Neuronal stem cell (in vitro differentiated cells): ENCODE data around the gene CD84.
"Not testable (repeated sequence)": the region's sequence is repeated elsewhere in the genome, so short reads cannot be mapped to it uniquely, and the experiment has no call there.

ENCODE experiments used
- DNase-seq: peaks from one replicate; pipeline ENCODE4 v3.0.0-alpha.2; 2013; ENCODE audit warnings: low spot score
- H2AFZ ChIP-seq: one replicate; pipeline ENCODE4 v1.6.1; 2013; ENCODE audit warnings: mild to moderate bottlenecking, low read length, inconsistent platforms
- H2AK5ac ChIP-seq: 2 replicates; pipeline ENCODE4 v1.6.1; 2013; ENCODE audit warnings: low read depth, mild to moderate bottlenecking, inconsistent platforms, low read length, moderate library complexity, mixed read lengths
- H2BK120ac ChIP-seq: 2 replicates; pipeline ENCODE4 v1.6.1; 2013; ENCODE audit warnings: low read depth, mild to moderate bottlenecking, inconsistent platforms, low read length, moderate library complexity, mixed read lengths
- H2BK12ac ChIP-seq: one replicate; pipeline ENCODE4 v1.6.1; 2013; ENCODE audit warnings: low read length, inconsistent platforms
- H2BK15ac ChIP-seq: 2 replicates; pipeline ENCODE4 v1.6.1; 2013; ENCODE audit warnings: mild to moderate bottlenecking, low read length, inconsistent platforms, mixed read lengths
- H2BK5ac ChIP-seq: one replicate; pipeline ENCODE4 v1.6.1; 2013; ENCODE audit warnings: inconsistent platforms, mild to moderate bottlenecking, low read length, moderate library complexity
- H3K14ac ChIP-seq: one replicate; pipeline ENCODE4 v1.6.1; 2013; ENCODE audit warnings: low read length, inconsistent platforms
- H3K18ac ChIP-seq: 2 replicates; pipeline ENCODE4 v1.6.1; 2013; ENCODE audit warnings: low read length, inconsistent platforms
- H3K23ac ChIP-seq: 2 replicates; pipeline ENCODE4 v1.6.1; 2013; ENCODE audit warnings: low read depth, mild to moderate bottlenecking, mixed read lengths, low read length, inconsistent platforms; ENCODE audit not compliant: poor library complexity
- H3K27ac ChIP-seq: replicated peaks from 3 replicates; pipeline ENCODE4 v1.5.1; 2013; ENCODE audit warnings: low read length, inconsistent platforms
- H3K27me3 ChIP-seq, 3 experiments: 2 replicates each; pipeline ENCODE4 v1.6.1; 2013; ENCODE audit warnings: low read length in 3 of 3, mild to moderate bottlenecking in 2 of 3, inconsistent platforms in 1 of 3, low read depth in 1 of 3, mixed read lengths in 1 of 3, moderate library complexity in 1 of 3; ENCODE audit not compliant: control insufficient read depth in 3 of 3, insufficient read depth in 3 of 3
- H3K36me3 ChIP-seq, 2 donors: replicated peaks in 1 of 2; 2 replicates each; pipeline ENCODE4 v1.6.1; 2013; ENCODE audit warnings: low read length in 2 of 2; ENCODE audit not compliant: control insufficient read depth in 2 of 2, insufficient read depth in 2 of 2
- H3K4ac ChIP-seq: 2 replicates; pipeline ENCODE4 v1.6.1; 2013; ENCODE audit warnings: inconsistent platforms, mild to moderate bottlenecking, low read length, moderate library complexity
- H3K4me1 ChIP-seq, 2 donors: 1 replicate in 1 of 2; 2 replicates in 1 of 2; pipeline ENCODE4 v1.6.1; 2013; ENCODE audit warnings: low read length in 2 of 2, low read depth in 1 of 2; ENCODE audit not compliant: control insufficient read depth in 2 of 2, insufficient read depth in 1 of 2
- H3K4me2 ChIP-seq: one replicate; pipeline ENCODE4 v1.6.1; 2013; ENCODE audit warnings: mild to moderate bottlenecking, low read length, inconsistent platforms; ENCODE audit not compliant: insufficient read depth, poor library complexity, severe bottlenecking
- H3K4me3 ChIP-seq, 2 donors: 2 replicates each; pipeline ENCODE4 v1.5.1; 2013; ENCODE audit warnings: low read length in 2 of 2, mild to moderate bottlenecking in 2 of 2, inconsistent platforms in 1 of 2, moderate library complexity in 1 of 2
- H3K79me1 ChIP-seq: one replicate; pipeline ENCODE4 v1.6.1; 2013; ENCODE audit warnings: low read depth, mild to moderate bottlenecking, inconsistent platforms, low read length, moderate library complexity
- H3K9ac ChIP-seq: one replicate; pipeline ENCODE4 v1.6.1; 2013; ENCODE audit warnings: mild to moderate bottlenecking, low read depth, low read length, inconsistent platforms; ENCODE audit not compliant: poor library complexity
- H3K9me3 ChIP-seq, 2 donors: replicated peaks in 1 of 2; 2 replicates each; pipeline versions ENCODE3 to v1.6.1; 2013; ENCODE audit warnings: low read length in 2 of 2, mild to moderate bottlenecking in 2 of 2, inconsistent platforms in 1 of 2, low read depth in 1 of 2, mixed read lengths in 1 of 2, moderate library complexity in 1 of 2; ENCODE audit not compliant: control insufficient read depth in 2 of 2, insufficient read depth in 1 of 2
- H4K8ac ChIP-seq: one replicate; pipeline ENCODE4 v1.6.1; 2013; ENCODE audit warnings: low read depth, mild to moderate bottlenecking, inconsistent platforms, low read length, moderate library complexity
- H4K91ac ChIP-seq: one replicate; pipeline ENCODE4 v1.6.1; 2013; ENCODE audit warnings: low read length, low read depth, mild to moderate bottlenecking, inconsistent platforms; ENCODE audit not compliant: poor library complexity
- WGBS, 2 donors: extraction: QIAGEN DNeasy Blood & Tissue Kit; methylation state at CpG; one replicate each; pipeline ENCODE4 v1.1.7; 2013; ENCODE audit warnings: missing lambda C conversion rate in 2 of 2, mixed read lengths in 1 of 2; ENCODE audit not compliant: insufficient read length in 2 of 2, insufficient replicate concordance in 1 of 2; ENCODE audit errors: extremely low coverage in 2 of 2; 5-methylcytosine and 5-hydroxymethylcytosine counted together

Gene CD84

GRCh38 chr1:160584784-160585183 lies 5.5 kb upstream of the CD84 start:
- Histone ChIP-seq H3K79me1 (no peaks in the 10 kb centered on the region), H3K4ac (no peak overlapping the region), H4K91ac (no peak overlapping the region), H3K9me3 (no peaks in the 10 kb centered on the region), H3K4me2 (no peak overlapping the region), H2BK12ac (no peak overlapping the region), H3K23ac (no peak overlapping the region), H2BK5ac (no peak overlapping the region), H3K18ac (no peak overlapping the region), H3K14ac (no peak overlapping the region), H4K8ac (no peak overlapping the region), H2BK120ac (no peak overlapping the region), H3K4me3 (no peak overlapping the region), H3K36me3 (no peaks in the 10 kb centered on the region), H3K27me3 (no peaks in the 10 kb centered on the region), H2BK15ac (no peak overlapping the region), H3K27ac (no peak overlapping the region), H3K4me1 (no peaks in the 10 kb centered on the region), H3K9ac (no peak overlapping the region), H2AK5ac (no peak overlapping the region), H2AFZ (no peak overlapping the region)
- no peak for DNase-seq
- no CpG with 5 or more reads among the region's 1 CpG for WGBS, 2 donors

GRCh38 chr1:160582976-160583375 lies 3.7 kb upstream of the CD84 start:
- not testable (repeated sequence) for H3K4me2 ChIP-seq
- WGBS, 2 donors: no CpG with 5 or more reads among the region's 2 CpGs

GRCh38 chr1:160581961-160582360 lies 2.7 kb upstream of the CD84 start:
- WGBS, 2 donors: no CpG with 5 or more reads among the region's 2 CpGs
- H3K4me3 ChIP-seq: no peak overlapping the region
- no peak for DNase-seq
- H3K36me3 ChIP-seq: no peaks in the 10 kb centered on the region
- no peaks in the 10 kb centered on the region for H3K4me1 ChIP-seq
- H3K23ac ChIP-seq: no peak overlapping the region
- H4K8ac ChIP-seq: no peak overlapping the region
- no peak overlapping the region for H2BK15ac ChIP-seq
- H4K91ac ChIP-seq: no peak overlapping the region
- no peak overlapping the region for H2AK5ac ChIP-seq
- H3K18ac ChIP-seq: no peak overlapping the region
- H3K9me3 ChIP-seq: no peaks in the 10 kb centered on the region
- no peak overlapping the region for H3K27ac ChIP-seq
- no peak overlapping the region for H3K14ac ChIP-seq
- H3K4me2 ChIP-seq: no peak overlapping the region
- H3K4ac ChIP-seq: no peak overlapping the region
- H2BK120ac ChIP-seq: no peak overlapping the region
- H2BK5ac ChIP-seq: no peak overlapping the region
- no peak overlapping the region for H2BK12ac ChIP-seq
- H3K27me3 ChIP-seq: no peaks in the 10 kb centered on the region
- H3K9ac ChIP-seq: no peak overlapping the region
- H3K79me1 ChIP-seq: no peaks in the 10 kb centered on the region
- H2AFZ ChIP-seq: no peak overlapping the region

More at GRCh38 chr1:160582976-160583375, 3.7 kb upstream of the CD84 start:
- H2BK15ac ChIP-seq, H3K23ac ChIP-seq, H2BK120ac ChIP-seq, H3K4ac ChIP-seq, H2BK5ac ChIP-seq, H3K27me3 ChIP-seq, H3K9ac ChIP-seq, H3K14ac ChIP-seq, H3K9me3 ChIP-seq, H3K18ac ChIP-seq, H3K27ac ChIP-seq, H4K91ac ChIP-seq, H3K36me3 ChIP-seq, H3K4me1 ChIP-seq, H4K8ac ChIP-seq, H3K4me3 ChIP-seq, DNase-seq, H3K79me1 ChIP-seq, H2BK12ac ChIP-seq, H2AK5ac ChIP-seq, H2AFZ ChIP-seq: not testable (repeated sequence)

DNA sequence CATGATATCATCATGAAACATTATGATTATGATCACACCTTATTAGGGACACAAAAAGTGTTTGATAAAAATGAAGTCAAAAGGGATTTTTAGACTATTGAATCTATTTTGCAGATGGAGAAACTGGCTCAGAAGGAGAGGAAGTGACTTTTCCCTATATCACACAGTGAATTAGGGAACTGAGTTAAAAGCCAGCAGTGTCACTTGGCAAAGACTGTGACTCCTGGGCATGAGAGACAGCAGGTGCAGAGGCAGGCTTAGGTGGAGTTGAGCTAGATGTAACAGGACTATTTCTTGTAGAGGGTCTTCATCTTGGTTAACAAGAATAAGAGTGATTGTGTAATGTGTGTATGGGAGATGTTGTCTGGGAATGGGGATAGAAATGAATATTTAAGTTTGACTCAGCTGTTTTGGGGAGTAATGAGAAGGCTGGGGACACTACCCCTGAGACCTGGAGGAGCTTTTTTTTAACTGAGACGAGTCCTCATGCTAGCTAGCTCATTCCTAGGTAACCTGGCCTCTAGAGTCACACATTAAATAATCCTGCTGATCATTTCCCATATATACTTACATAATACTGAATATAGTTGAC lies 1.0 kb upstream of the CD84 start:
- Histone ChIP-seq H2BK15ac (no peak overlapping the region), H4K91ac (no peak overlapping the region), H3K9me3 (no peaks in the 10 kb centered on the region), H3K4me1 (no peaks in the 10 kb centered on the region), H3K14ac (no peak overlapping the region), H3K79me1 (no peaks in the 10 kb centered on the region), H3K23ac (no peak overlapping the region), H3K36me3 (no peaks in the 10 kb centered on the region), H3K18ac (no peak overlapping the region), H3K4me2 (no peak overlapping the region), H3K4ac (no peak overlapping the region), H2BK120ac (no peak overlapping the region), H4K8ac (no peak overlapping the region), H2AK5ac (no peak overlapping the region), H3K27me3 (no peaks in the 10 kb centered on the region), H3K27ac (no peak overlapping the region), H3K9ac (no peak overlapping the region), H2BK12ac (no peak overlapping the region), H2AFZ (no peak overlapping the region), H2BK5ac (no peak overlapping the region), H3K4me3 (no peak overlapping the region)
- DNase-seq: no peak
- no CpG with 5 or more reads among the region's 1 CpG for WGBS, 2 donors
